AG09319 (cell line): Measurements from ENCODE around the gene FUOM.

Experiments
- DNase-seq: peaks from one replicate; pipeline ENCODE4 v3.0.0-alpha.2; 2010; ENCODE audit warnings: low read depth; ENCODE audit errors: extremely low read depth
- TF ChIP-seq, protein P1 (sequence below): IDR thresholded peaks from 2 replicates; pipeline ENCODE4 v1.5.1; 2011; ENCODE audit warnings: low read depth, mild to moderate bottlenecking, inconsistent platforms, low read length, moderate library complexity

FUOM gene

GRCh38 chr10:133314911-133315310, 42.9 kb downstream of the FUOM start:
- TF ChIP-seq, protein P1, sequence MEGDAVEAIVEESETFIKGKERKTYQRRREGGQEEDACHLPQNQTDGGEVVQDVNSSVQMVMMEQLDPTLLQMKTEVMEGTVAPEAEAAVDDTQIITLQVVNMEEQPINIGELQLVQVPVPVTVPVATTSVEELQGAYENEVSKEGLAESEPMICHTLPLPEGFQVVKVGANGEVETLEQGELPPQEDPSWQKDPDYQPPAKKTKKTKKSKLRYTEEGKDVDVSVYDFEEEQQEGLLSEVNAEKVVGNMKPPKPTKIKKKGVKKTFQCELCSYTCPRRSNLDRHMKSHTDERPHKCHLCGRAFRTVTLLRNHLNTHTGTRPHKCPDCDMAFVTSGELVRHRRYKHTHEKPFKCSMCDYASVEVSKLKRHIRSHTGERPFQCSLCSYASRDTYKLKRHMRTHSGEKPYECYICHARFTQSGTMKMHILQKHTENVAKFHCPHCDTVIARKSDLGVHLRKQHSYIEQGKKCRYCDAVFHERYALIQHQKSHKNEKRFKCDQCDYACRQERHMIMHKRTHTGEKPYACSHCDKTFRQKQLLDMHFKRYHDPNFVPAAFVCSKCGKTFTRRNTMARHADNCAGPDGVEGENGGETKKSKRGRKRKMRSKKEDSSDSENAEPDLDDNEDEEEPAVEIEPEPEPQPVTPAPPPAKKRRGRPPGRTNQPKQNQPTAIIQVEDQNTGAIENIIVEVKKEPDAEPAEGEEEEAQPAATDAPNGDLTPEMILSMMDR, result no peak
- DNase-seq, result no peak

DNA sequence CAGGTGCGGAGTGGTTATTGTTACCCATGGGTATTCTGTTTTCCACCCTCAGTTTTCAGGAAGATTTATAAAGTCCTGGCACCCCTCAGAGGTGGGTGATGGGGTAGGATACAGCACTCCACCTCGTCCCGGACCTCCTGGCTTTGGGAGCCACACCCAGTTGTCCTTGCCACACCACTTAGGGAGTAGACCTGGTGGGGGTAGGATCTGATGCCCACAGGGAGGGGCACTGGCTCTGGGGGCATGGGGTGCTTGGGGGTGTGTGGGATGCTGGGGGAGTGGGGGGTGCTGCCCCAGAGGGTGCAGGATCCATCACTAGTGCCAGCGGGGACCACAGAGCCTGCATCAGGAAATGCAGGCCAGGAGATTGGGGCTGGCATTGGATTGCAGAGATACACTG, 44.6 kb downstream of the FUOM start:
- no peak for DNase-seq
- TF ChIP-seq, protein P1, result no peak

DNA sequence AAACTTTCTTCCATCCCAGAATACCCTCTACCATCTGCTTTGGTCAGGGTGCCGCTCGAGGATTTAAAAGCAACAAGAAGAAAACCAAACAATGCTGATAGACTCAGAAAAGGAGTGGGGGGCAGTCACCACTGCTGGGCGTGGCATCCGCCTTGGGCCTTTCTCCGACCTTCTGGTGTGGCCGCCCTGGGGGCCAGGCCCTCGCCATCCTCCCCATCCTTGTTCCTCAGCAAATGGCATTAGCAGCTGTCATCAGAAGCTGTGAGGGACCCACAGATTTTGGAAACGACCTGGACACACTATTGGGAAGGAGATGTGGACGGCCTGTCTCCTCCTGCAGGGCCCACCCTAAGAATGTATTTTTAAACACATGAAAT, 45.1 kb downstream of the FUOM start:
- TF ChIP-seq, protein P1, result no peak
- no peak for DNase-seq

GRCh38 chr10:133312016-133312768, 45.6 kb downstream of the FUOM start:
- TF ChIP-seq, protein P1, result no peak

GRCh38 chr10:133311570-133311969, 46.2 kb downstream of the FUOM start:
- no peak for DNase-seq

More at GRCh38 chr10:133312016-133312768, 45.6 kb downstream of the FUOM start:
- DNase-seq, result no peak

DNA sequence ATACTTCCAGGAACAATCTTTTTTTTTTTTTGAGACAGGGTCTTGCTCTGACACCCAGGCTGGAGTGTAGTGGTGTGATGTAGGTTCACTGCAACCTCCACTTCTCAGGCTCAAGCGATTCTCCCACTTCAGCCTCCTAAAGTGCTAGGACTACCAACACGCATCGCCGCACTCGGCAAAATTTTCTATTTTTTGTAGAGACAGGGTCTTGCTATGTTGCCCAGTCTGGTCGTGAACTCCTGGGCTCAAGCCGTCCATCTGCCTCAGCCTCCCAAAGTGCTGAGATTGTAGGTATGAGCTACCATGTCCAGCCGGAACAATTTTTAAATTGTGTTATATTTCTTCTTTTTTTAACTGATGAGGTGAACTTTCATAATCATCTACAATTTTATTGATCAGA, 47.0 kb downstream of the FUOM start:
- DNase-seq, result no peak
- TF ChIP-seq, protein P1, result no peak

More at GRCh38 chr10:133311570-133311969, 46.2 kb downstream of the FUOM start:
- TF ChIP-seq, protein P1, result no peak

DNA sequence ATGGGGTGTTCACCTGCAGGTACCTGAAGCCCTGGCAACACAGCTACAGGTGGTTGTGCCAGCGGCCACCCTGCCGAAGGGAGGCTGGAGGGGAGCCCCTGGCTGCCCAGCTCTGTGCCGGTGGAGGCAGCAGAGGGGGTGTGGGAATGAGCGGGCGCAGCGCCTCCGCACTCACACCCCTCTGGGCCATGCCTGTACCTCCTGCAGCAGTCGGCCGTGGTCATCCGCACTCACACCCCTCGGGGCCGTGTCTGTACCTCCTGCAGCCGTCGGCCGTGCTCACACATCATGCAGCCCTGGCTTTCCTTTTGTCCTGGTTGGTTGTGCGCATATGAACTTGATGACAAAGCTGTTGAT, 47.4 kb downstream of the FUOM start:
- TF ChIP-seq, protein P1, result no peak
- DNase-seq, result no peak
